ENCODE results near the gene LALBA.
"Not testable (repeated sequence)": the region's sequence is repeated elsewhere in the genome, so short reads cannot be mapped to it uniquely, and the experiment has no call there.

LALBA gene

DNA sequence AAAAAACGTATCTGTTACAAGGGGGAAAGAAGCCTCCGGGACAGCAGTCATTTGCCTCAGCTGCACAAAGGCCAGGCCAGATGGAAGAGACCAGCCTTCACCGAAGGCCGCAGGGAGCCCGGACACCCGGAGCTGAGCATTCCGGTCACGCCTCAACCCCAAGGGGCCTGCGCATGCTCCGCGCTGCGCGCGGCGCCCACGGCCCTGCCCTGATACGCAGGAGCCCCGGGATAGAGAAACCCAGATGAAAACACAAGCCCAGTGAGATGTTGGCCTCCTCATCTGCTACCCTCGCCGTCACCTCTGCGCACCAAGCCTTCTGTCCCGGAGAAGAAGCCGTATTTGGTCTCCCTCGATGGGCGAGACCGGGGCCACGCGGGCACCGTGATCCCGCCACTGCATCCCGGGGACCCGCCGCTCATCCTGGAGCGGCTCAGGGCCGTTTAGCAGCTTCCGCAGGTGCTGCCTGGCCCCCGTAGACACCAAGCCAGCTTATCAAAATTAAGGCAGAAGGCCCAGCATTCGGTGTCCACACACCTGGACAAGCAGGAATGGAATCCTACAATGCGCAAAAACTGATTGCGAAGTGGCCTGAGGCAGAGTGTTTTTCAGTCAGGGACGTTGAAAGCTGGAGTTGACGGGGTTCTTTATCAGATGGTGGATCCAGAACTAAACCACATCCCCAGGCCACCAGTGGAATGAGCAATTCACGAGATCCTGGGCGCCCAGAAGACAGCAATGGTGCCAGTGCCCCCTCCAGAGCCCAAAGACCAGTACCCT is 41.8 kb downstream of the LALBA start:
- DNase-seq: no peak

DNA sequence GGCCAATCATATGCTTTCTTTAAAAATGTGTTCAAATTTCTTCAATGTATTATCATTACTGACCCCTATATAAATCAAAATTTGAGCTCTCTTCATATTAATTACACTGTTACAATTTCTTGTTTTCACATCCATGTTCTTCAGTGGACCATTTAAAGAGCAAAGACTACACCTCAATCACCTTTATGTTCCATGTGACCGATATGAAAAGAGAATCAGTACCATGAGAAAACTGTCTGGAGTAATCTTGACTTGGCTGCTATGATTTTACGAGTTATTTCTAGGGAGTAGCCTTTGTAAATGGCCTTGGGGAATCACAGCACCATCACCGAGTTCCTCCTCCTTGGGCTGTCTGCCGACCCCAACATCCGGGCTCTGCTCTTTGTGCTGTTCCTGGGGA is 44.5 kb downstream of the LALBA start, which contains the start of gene OR8S1:
OR8S1 (plus strand) TSS at position 301 of the 400 bp plus-strand sequence; CDS start at position 301, 0 bp downstream.
- DNase-seq: no peak

DNA sequence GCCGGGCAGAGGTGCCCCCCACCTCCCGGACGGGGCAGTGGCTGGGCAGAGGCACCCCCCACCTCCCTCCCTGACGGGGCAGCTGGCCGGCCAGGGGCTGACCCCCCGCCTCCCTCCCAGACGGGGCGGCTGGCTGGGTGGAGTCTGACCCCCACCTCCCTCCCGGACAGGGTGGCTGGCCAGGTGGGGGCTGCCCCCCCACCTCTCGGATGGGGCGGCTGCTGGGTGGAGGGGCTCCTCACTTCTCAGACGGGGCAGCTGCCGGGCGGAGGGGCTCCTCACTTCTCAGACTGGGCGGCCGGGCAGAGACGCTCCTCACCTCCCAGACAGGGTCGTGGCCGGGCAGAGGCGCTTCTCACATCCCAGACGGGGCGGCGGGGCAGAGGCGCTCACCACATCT is 49.5 kb downstream of the LALBA start:
- not testable (repeated sequence) for DNase-seq
